ENCODE results near the gene CT47A7.
A peak's percentile ranks its signal among the peaks of the same experiment; 100 is the strongest.
"Not testable (repeated sequence)": the region's sequence is repeated elsewhere in the genome, so short reads cannot be mapped to it uniquely, and the experiment has no call there.

The CT47A7 gene

GRCh38 chrX:120956500-120956899 lies at the start of gene CT47A7:
Gene CT47A7 (minus strand): TSS chrX:120956600. CDS start chrX:120956345, 255 bp downstream.
- not testable (repeated sequence) for DNase-seq

GRCh38 chrX:121000589-121000988 lies 44.2 kb upstream of the CT47A7 start:
- peak; percentile 22 for DNase-seq

DNA sequence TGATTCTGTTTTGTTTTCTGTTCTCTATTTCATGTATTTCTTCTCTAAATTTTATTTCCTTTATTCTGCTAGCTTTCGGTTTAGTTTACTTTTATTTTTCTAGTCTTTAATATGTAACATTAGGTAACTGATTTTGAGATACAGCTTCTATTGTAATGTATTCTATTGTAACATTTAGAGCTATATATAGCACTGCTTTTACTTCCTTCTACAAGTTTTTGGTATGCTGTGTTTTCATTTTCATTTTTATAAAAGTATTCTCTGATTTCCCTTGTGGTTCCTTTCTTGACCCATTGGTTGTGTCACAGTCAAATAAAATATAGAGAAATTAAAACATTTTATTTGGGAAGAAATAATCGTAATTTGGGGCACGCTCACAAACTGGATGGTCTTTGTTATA lies 43.0 kb upstream of the CT47A7 start:
- no peak for DNase-seq

DNA sequence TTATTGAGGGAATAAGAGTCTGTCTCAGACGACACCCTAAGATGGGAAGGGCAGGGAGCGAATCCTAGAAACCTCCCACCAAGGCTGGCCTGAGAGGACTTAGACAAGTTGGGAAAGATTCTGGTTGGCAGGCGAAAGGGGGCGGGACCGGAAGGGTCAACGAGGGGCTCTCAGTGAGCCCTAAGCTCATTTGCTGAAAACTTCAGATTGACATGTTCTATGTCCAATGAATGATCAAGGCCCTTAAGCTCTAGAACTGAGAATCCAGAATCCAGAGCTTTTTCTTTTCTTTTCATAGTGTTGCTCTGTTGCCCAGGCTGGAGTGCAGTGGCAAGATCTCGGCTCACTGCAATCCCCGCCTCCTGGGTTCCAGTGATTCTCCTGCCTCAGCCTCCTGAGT lies 29.3 kb upstream of the CT47A7 start, which contains the start of gene CT47A1:
Gene CT47A1 (minus strand): TSS at position 101 of the 400 bp plus-strand sequence. CDS start 231 bp downstream, outside the sequence.
- not testable (repeated sequence) for DNase-seq
